NCI-H146 treated with DMSO at 0.1 percent for 48 hours (cell line): ENCODE data around the gene KRTAP5-3.

ENCODE experiments used
- DNase-seq: peaks from one replicate; lab custom pipeline; 2025; ENCODE audit not compliant: unreplicated experiment; lab: John Stamatoyannopoulos, UW

Gene KRTAP5-3

GRCh38 chr11:1643146-1643690 is 35.0 kb upstream of the KRTAP5-3 start:
- no peak for DNase-seq

GRCh38 chr11:1642288-1643145 is 34.3 kb upstream of the KRTAP5-3 start:
- no peak for DNase-seq

GRCh38 chr11:1641096-1641495 is 32.8 kb upstream of the KRTAP5-3 start:
- no peak for DNase-seq

GRCh38 chr11:1640076-1640946 is 32.0 kb upstream of the KRTAP5-3 start:
- DNase-seq, result peak; percentile 47

- DNase-seq, result no peak
These were observed 31.4 kb upstream of the KRTAP5-3 start for GRCh38 chr11:1639666-1640065.

GRCh38 chr11:1639102-1639620 is 30.9 kb upstream of the KRTAP5-3 start:
- DNase-seq, result peak; percentile 87

GRCh38 chr11:1638344-1638743 is 30.1 kb upstream of the KRTAP5-3 start:
- no peak for DNase-seq

GRCh38 chr11:1637628-1638027 is 29.4 kb upstream of the KRTAP5-3 start:
- no peak for DNase-seq

GRCh38 chr11:1636291-1636950 is 28.2 kb upstream of the KRTAP5-3 start:
- DNase-seq, result no peak

GRCh38 chr11:1633864-1634263 is 25.6 kb upstream of the KRTAP5-3 start:
- DNase-seq, result no peak

GRCh38 chr11:1632053-1632714 is 23.9 kb upstream of the KRTAP5-3 start:
- no peak for DNase-seq

GRCh38 chr11:1631066-1631568 is 22.9 kb upstream of the KRTAP5-3 start:
- no peak for DNase-seq

GRCh38 chr11:1630271-1630670 is 22.0 kb upstream of the KRTAP5-3 start:
- no peak for DNase-seq

- DNase-seq, result no peak
These were observed 21.3 kb upstream of the KRTAP5-3 start, which contains the start of gene KRTAP5-5 for GRCh38 chr11:1629326-1630185. Gene KRTAP5-5 (plus strand): TSS chr11:1629775. CDS start chr11:1629841, 66 bp downstream.

- DNase-seq, result no peak
These were observed 20.5 kb upstream of the KRTAP5-3 start for GRCh38 chr11:1628506-1629325.

GRCh38 chr11:1625541-1625940 is 17.3 kb upstream of the KRTAP5-3 start:
- no peak for DNase-seq

- DNase-seq, result no peak
These were observed 16.4 kb upstream of the KRTAP5-3 start for GRCh38 chr11:1624621-1625020.

GRCh38 chr11:1623716-1624115 is 15.5 kb upstream of the KRTAP5-3 start:
- no peak for DNase-seq
